ENCODE measurements around the gene DNASE1L1. TPM values are rescaled to one million over a fixed set of nuclear protein-coding genes. Genes with fewer than 3 reads are reported as not detected.

Gene DNASE1L1
- total RNA-seq, 1 experiment from 2014 or later = 8.8 TPM

- Mint-ChIP-seq H3K27ac (ENCODE audit: unreplicated experiment) (peak overlapping the region; percentile 94), H3K36me3 (ENCODE audit: insufficient read depth, unreplicated experiment) (peaks cover 58% of the 10 kb centered on the region)
Measured at GRCh38 chrX:154380153-154380552, 28.9 kb downstream of the DNASE1L1 start.

DNA sequence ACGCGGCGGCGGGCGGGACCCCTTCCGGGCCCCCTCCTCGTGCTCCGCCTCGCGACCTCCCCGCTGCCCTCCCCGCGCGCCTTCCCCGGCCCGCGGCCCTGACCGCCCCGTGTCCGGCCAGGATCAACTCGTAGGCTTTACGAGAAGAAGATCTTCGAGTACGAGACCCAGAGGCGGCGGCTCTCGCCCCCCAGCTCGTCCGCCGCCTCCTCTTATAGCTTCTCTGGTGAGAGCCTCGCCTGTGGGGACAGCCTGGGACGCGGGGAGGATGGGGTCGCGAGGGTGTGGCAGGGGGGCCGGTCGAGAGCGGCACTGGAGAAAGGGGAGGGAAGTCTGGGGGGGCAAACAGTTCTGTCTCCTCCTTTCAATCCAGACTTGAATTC lies 29.5 kb downstream of the DNASE1L1 start:
- BruUV-seq (replicated peaks) = no TSS peak
- intact Hi-C loops (cut with micrococcal nuclease; ENCODE audit: unreplicated experiment) = loop anchor here (10.0 kb wide), 1 partner anchor 405 kb away; the partner anchor contains the start of genes HCFC1 and TMEM187
- Mint-ChIP-seq H3K27me3 (ENCODE audit: insufficient read depth, unreplicated experiment) (no peaks in the 10 kb centered on the region), H3K36me3 (ENCODE audit: insufficient read depth, unreplicated experiment) (peaks cover 63% of the 10 kb centered on the region), H3K4me1 (ENCODE audit: low read depth, unreplicated experiment) (peaks cover 6% of the 10 kb centered on the region), H3K4me3 (ENCODE audit: unreplicated experiment) (peak overlapping the region; percentile 80), H3K27ac (ENCODE audit: unreplicated experiment) (peak overlapping the region; percentile 94), H3K9me3 (ENCODE audit: unreplicated experiment) (no peaks in the 10 kb centered on the region)
- ChIA-PET CTCF (no interaction called here), POLR2A (interaction anchor here (0.6 to 1.5 kb wide), 3 partner anchors 8 to 111 kb away, joined by 3 to 5 read pairs (median 5); partner anchors contain the start of genes RPL10 and SLC10A3)
- Histone ChIP-seq H3K4me1 (no peaks in the 10 kb centered on the region), H3K4me3 (ENCODE audit: low read depth, low read length) (peak overlapping the region; percentile 81), H3K27me3 (replicated peaks; ENCODE audit: control insufficient read depth, insufficient read depth, low read length) (no peaks in the 10 kb centered on the region), H3K9me3 (no peaks in the 10 kb centered on the region), H3K36me3 (ENCODE audit: control insufficient read depth, insufficient read depth, low read length) (peaks cover 2% of the 10 kb centered on the region; the same call in 1 of the 2 replicates)
- TF ChIP-seq, protein P1, sequence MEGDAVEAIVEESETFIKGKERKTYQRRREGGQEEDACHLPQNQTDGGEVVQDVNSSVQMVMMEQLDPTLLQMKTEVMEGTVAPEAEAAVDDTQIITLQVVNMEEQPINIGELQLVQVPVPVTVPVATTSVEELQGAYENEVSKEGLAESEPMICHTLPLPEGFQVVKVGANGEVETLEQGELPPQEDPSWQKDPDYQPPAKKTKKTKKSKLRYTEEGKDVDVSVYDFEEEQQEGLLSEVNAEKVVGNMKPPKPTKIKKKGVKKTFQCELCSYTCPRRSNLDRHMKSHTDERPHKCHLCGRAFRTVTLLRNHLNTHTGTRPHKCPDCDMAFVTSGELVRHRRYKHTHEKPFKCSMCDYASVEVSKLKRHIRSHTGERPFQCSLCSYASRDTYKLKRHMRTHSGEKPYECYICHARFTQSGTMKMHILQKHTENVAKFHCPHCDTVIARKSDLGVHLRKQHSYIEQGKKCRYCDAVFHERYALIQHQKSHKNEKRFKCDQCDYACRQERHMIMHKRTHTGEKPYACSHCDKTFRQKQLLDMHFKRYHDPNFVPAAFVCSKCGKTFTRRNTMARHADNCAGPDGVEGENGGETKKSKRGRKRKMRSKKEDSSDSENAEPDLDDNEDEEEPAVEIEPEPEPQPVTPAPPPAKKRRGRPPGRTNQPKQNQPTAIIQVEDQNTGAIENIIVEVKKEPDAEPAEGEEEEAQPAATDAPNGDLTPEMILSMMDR (IDR thresholded peaks at IDR 0.05; ENCODE audit: insufficient read depth in 1 of 2, low read depth in 1 of 2, low read length in 1 of 2, severe bottlenecking in 1 of 2, unreplicated experiment in 1 of 2) = no peak
- no peak for DNase-seq

More at GRCh38 chrX:154380153-154380552, 28.9 kb downstream of the DNASE1L1 start:
- CTCF ChIA-PET = no interaction called here
- H3K4me3 ChIP-seq (ENCODE audit: low read depth, low read length) = peak overlapping the region; percentile 81
- no peaks in the 10 kb centered on the region for H3K9me3 Mint-ChIP-seq (ENCODE audit: unreplicated experiment)
- H3K4me3 Mint-ChIP-seq (ENCODE audit: unreplicated experiment) = peak overlapping the region; percentile 80
- BruUV-seq (replicated peaks) = TSS peak; percentile 77
- intact Hi-C loops (cut with micrococcal nuclease; ENCODE audit: unreplicated experiment) = no loop called here
- no peaks in the 10 kb centered on the region for H3K9me3 ChIP-seq
- H3K27me3 Mint-ChIP-seq (ENCODE audit: insufficient read depth, unreplicated experiment) = no peaks in the 10 kb centered on the region
- peaks cover 2% of the 10 kb centered on the region; the same call in 1 of the 2 replicates for H3K36me3 ChIP-seq (ENCODE audit: control insufficient read depth, insufficient read depth, low read length)
- no peak for DNase-seq
- TF ChIP-seq, protein P1 (IDR thresholded peaks at IDR 0.05; ENCODE audit: insufficient read depth in 1 of 2, low read depth in 1 of 2, low read length in 1 of 2, severe bottlenecking in 1 of 2, unreplicated experiment in 1 of 2) = no peak
- POLR2A ChIA-PET = interaction anchor here (1.5 kb wide), 1 partner anchor 9 kb away, joined by 3 read pairs; no protein-coding TSS in a partner anchor
- no peaks in the 10 kb centered on the region for H3K4me1 ChIP-seq
- no peaks in the 10 kb centered on the region for H3K27me3 ChIP-seq (replicated peaks; ENCODE audit: control insufficient read depth, insufficient read depth, low read length)
- H3K4me1 Mint-ChIP-seq (ENCODE audit: low read depth, unreplicated experiment) = peaks cover 6% of the 10 kb centered on the region

GRCh38 chrX:154378799-154379568 lies 30.1 kb downstream of the DNASE1L1 start, which contains the start of gene EMD:
TSS of gene EMD (plus strand) at chrX:154379295. CDS start at chrX:154379485, 190 bp downstream.
- CTCF ChIA-PET = interaction anchor here (0.6 kb wide), 1 partner anchor 830 kb away, joined by 3 read pairs; no protein-coding TSS in a partner anchor
- H3K27ac Mint-ChIP-seq (ENCODE audit: unreplicated experiment) = peak within 1 kb of the TSS; percentile 94

More at GRCh38 chrX:154378799-154379568, 30.1 kb downstream of the DNASE1L1 start, which contains the start of gene EMD:
- Histone ChIP-seq H3K4me3 (ENCODE audit: low read depth, low read length) (peak within 1 kb of the TSS; percentile 81), H3K36me3 (ENCODE audit: control insufficient read depth, insufficient read depth, low read length) (peaks cover 2% of the 10 kb centered on the region; the same call in 1 of the 2 replicates), H3K27me3 (replicated peaks; ENCODE audit: control insufficient read depth, insufficient read depth, low read length) (no peaks in the 10 kb centered on the region), H3K4me1 (no peaks in the 10 kb centered on the region; the same call in 1 of the 2 replicates), H3K9me3 (no peaks in the 10 kb centered on the region)
- peak; percentile 97 for DNase-seq
- TF ChIP-seq, protein P1 (IDR thresholded peaks at IDR 0.05; ENCODE audit: insufficient read depth in 1 of 2, low read depth in 1 of 2, low read length in 1 of 2, severe bottlenecking in 1 of 2, unreplicated experiment in 1 of 2) = no peak
- Mint-ChIP-seq H3K4me1 (ENCODE audit: low read depth, unreplicated experiment) (peaks cover 6% of the 10 kb centered on the region), H3K4me3 (ENCODE audit: unreplicated experiment) (peak within 1 kb of the TSS; percentile 80), H3K9me3 (ENCODE audit: unreplicated experiment) (no peaks in the 10 kb centered on the region), H3K36me3 (ENCODE audit: insufficient read depth, unreplicated experiment) (peaks cover 57% of the 10 kb centered on the region), H3K27me3 (ENCODE audit: insufficient read depth, unreplicated experiment) (no peaks in the 10 kb centered on the region)
- POLR2A ChIA-PET = interaction anchor here (0.6 to 1.5 kb wide), 5 partner anchors 8 to 162 kb away, joined by 3 to 15 read pairs (median 5); partner anchors contain the start of genes RPL10 and SLC10A3
- no TSS peak for BruUV-seq (replicated peaks)
- intact Hi-C loops (cut with micrococcal nuclease; ENCODE audit: unreplicated experiment) = loop anchor here (10.0 kb wide), 1 partner anchor 404 kb away; the partner anchor contains the start of genes HCFC1 and TMEM187

All from Caco-2 (cell line).